Measurements from ENCODE around the gene PIP4K2B.
A peak's percentile ranks its signal among the peaks of the same experiment; 100 is the strongest.

Gene PIP4K2B

GRCh38 chr17:38762231-38762630 is 37.1 kb downstream of the PIP4K2B start:
- H2BK15ac ChIP-seq (ENCODE audit: low read length), result no peak overlapping the region
- H2AFZ ChIP-seq (ENCODE audit: low read length), result no peak overlapping the region
- H3K4ac ChIP-seq (ENCODE audit: low read length), result no peak overlapping the region
- DNase-seq (ENCODE audit: low spot score), result no peak
- H3K9me3 ChIP-seq (replicated peaks in 1 of 2; ENCODE audit: control insufficient read depth in 2 of 2, insufficient read depth in 1 of 2, low read depth in 1 of 2, low read length in 2 of 2), result no peaks in the 10 kb centered on the region
- H3K4me3 ChIP-seq (ENCODE audit: low read length in 2 of 2), result no peak overlapping the region
- no peak overlapping the region for H3K4me2 ChIP-seq (ENCODE audit: insufficient read depth, low read length, poor library complexity, severe bottlenecking)
- no peak overlapping the region for H2BK5ac ChIP-seq (ENCODE audit: low read length)
- no peak overlapping the region for H3K18ac ChIP-seq (ENCODE audit: low read length)
- no peak overlapping the region for H3K27ac ChIP-seq (replicated peaks; ENCODE audit: low read length)
- H3K23ac ChIP-seq (ENCODE audit: low read depth, low read length, poor library complexity), result no peak overlapping the region
- no peak overlapping the region for H3K14ac ChIP-seq (ENCODE audit: low read length)
- H2AK5ac ChIP-seq (ENCODE audit: low read depth, low read length), result no peak overlapping the region
- peaks cover 29 to 90% of the 10 kb centered on the region in 2 donors for H3K36me3 ChIP-seq (replicated peaks in 1 of 2; ENCODE audit: control insufficient read depth in 2 of 2, insufficient read depth in 2 of 2, low read length in 2 of 2)
- H2BK12ac ChIP-seq (ENCODE audit: low read length), result no peak overlapping the region
- no peak overlapping the region for H3K9ac ChIP-seq (ENCODE audit: low read depth, low read length, poor library complexity)
- H3K79me1 ChIP-seq (ENCODE audit: low read depth, low read length), result peaks cover 2% of the 10 kb centered on the region
- H2BK120ac ChIP-seq (ENCODE audit: low read depth, low read length), result no peak overlapping the region
- WGBS, 2 donors (ENCODE audit: extremely low coverage in 2 of 2, insufficient read length in 2 of 2, insufficient replicate concordance in 1 of 2), result no CpG with 5 or more reads among the region's 3 CpGs
- no peak overlapping the region for H4K91ac ChIP-seq (ENCODE audit: low read depth, low read length, poor library complexity)
- H3K27me3 ChIP-seq (ENCODE audit: control insufficient read depth in 3 of 3, insufficient read depth in 3 of 3, low read depth in 1 of 3, low read length in 3 of 3), result no peaks in the 10 kb centered on the region
- H3K4me1 ChIP-seq (ENCODE audit: control insufficient read depth in 2 of 2, insufficient read depth in 1 of 2, low read depth in 1 of 2, low read length in 2 of 2), result no peaks in the 10 kb centered on the region
- no peak overlapping the region for H4K8ac ChIP-seq (ENCODE audit: low read depth, low read length)

- no peak for DNase-seq (ENCODE audit: low spot score)
- no peak overlapping the region for H3K18ac ChIP-seq (ENCODE audit: low read length)
- no peak overlapping the region for H3K27ac ChIP-seq (replicated peaks; ENCODE audit: low read length)
- peaks cover 29 to 89% of the 10 kb centered on the region in 2 donors for H3K36me3 ChIP-seq (replicated peaks in 1 of 2; ENCODE audit: control insufficient read depth in 2 of 2, insufficient read depth in 2 of 2, low read length in 2 of 2)
- H3K9me3 ChIP-seq (replicated peaks in 1 of 2; ENCODE audit: control insufficient read depth in 2 of 2, insufficient read depth in 1 of 2, low read depth in 1 of 2, low read length in 2 of 2), result no peaks in the 10 kb centered on the region
- H3K4me2 ChIP-seq (ENCODE audit: insufficient read depth, low read length, poor library complexity, severe bottlenecking), result no peak overlapping the region
- H3K4ac ChIP-seq (ENCODE audit: low read length), result no peak overlapping the region
- H3K9ac ChIP-seq (ENCODE audit: low read depth, low read length, poor library complexity), result no peak overlapping the region
- H3K79me1 ChIP-seq (ENCODE audit: low read depth, low read length), result no peaks in the 10 kb centered on the region
- no peaks in the 10 kb centered on the region for H3K4me1 ChIP-seq (ENCODE audit: control insufficient read depth in 2 of 2, insufficient read depth in 1 of 2, low read depth in 1 of 2, low read length in 2 of 2)
- H2BK5ac ChIP-seq (ENCODE audit: low read length), result no peak overlapping the region
- no peak overlapping the region for H3K4me3 ChIP-seq (ENCODE audit: low read length in 2 of 2)
- H2BK120ac ChIP-seq (ENCODE audit: low read depth, low read length), result no peak overlapping the region
- H2BK12ac ChIP-seq (ENCODE audit: low read length), result no peak overlapping the region
- no peak overlapping the region for H4K91ac ChIP-seq (ENCODE audit: low read depth, low read length, poor library complexity)
- H2AFZ ChIP-seq (ENCODE audit: low read length), result no peak overlapping the region
- no peak overlapping the region for H3K14ac ChIP-seq (ENCODE audit: low read length)
- H3K27me3 ChIP-seq (ENCODE audit: control insufficient read depth in 3 of 3, insufficient read depth in 3 of 3, low read depth in 1 of 3, low read length in 3 of 3), result no peaks in the 10 kb centered on the region
- H3K23ac ChIP-seq (ENCODE audit: low read depth, low read length, poor library complexity), result no peak overlapping the region
- no peak overlapping the region for H2BK15ac ChIP-seq (ENCODE audit: low read length)
- H2AK5ac ChIP-seq (ENCODE audit: low read depth, low read length), result no peak overlapping the region
- H4K8ac ChIP-seq (ENCODE audit: low read depth, low read length), result no peak overlapping the region
- no CpG with 5 or more reads among the region's 4 CpGs for WGBS, 2 donors (ENCODE audit: extremely low coverage in 2 of 2, insufficient read length in 2 of 2, insufficient replicate concordance in 1 of 2)
Observed at GRCh38 chr17:38761612-38762011, 37.7 kb downstream of the PIP4K2B start.

- H3K27ac ChIP-seq (replicated peaks; ENCODE audit: low read length), result peak overlapping the region; percentile 47
- H3K27me3 ChIP-seq (ENCODE audit: control insufficient read depth in 3 of 3, insufficient read depth in 3 of 3, low read depth in 1 of 3, low read length in 3 of 3), result no peaks in the 10 kb centered on the region
Observed at GRCh38 chr17:38753071-38753506, 46.3 kb downstream of the PIP4K2B start.

GRCh38 chr17:38752308-38753070 is 46.9 kb downstream of the PIP4K2B start, which contains the start of gene PSMB3:
Gene PSMB3, plus strand, starts transcription at chr17:38752741. Its CDS starts 86 bp downstream, at chr17:38752827.
- Histone ChIP-seq H2BK120ac (ENCODE audit: low read depth, low read length) (peak within 1 kb of the TSS; percentile 4), H2BK15ac (ENCODE audit: low read length) (no peak within 1 kb of the TSS), H2AK5ac (ENCODE audit: low read depth, low read length) (peak within 1 kb of the TSS; percentile 20), H2BK5ac (ENCODE audit: low read length) (peak within 1 kb of the TSS; percentile 62), H3K27me3 (ENCODE audit: control insufficient read depth in 3 of 3, insufficient read depth in 3 of 3, low read depth in 1 of 3, low read length in 3 of 3) (no peaks in the 10 kb centered on the region), H3K4ac (ENCODE audit: low read length) (no peak within 1 kb of the TSS), H3K4me3 (ENCODE audit: low read length in 2 of 2) (peak within 1 kb of the TSS; percentile 71 to 93), H3K14ac (ENCODE audit: low read length) (no peak within 1 kb of the TSS), H3K79me1 (ENCODE audit: low read depth, low read length) (peaks cover 11% of the 10 kb centered on the region), H2BK12ac (ENCODE audit: low read length) (no peak within 1 kb of the TSS), H4K91ac (ENCODE audit: low read depth, low read length, poor library complexity) (no peak within 1 kb of the TSS), H2AFZ (ENCODE audit: low read length) (peak within 1 kb of the TSS; percentile 87), H3K4me2 (ENCODE audit: insufficient read depth, low read length, poor library complexity, severe bottlenecking) (peak within 1 kb of the TSS; percentile 69), H3K36me3 (replicated peaks in 1 of 2; ENCODE audit: control insufficient read depth in 2 of 2, insufficient read depth in 2 of 2, low read length in 2 of 2) (peaks cover 9 to 34% of the 10 kb centered on the region in 2 donors), H3K9ac (ENCODE audit: low read depth, low read length, poor library complexity) (peak within 1 kb of the TSS; percentile 96), H3K27ac (replicated peaks; ENCODE audit: low read length) (peak within 1 kb of the TSS; percentile 47), H3K4me1 (ENCODE audit: control insufficient read depth in 2 of 2, insufficient read depth in 1 of 2, low read depth in 1 of 2, low read length in 2 of 2) (peaks cover 0 to 8% of the 10 kb centered on the region in 2 donors), H3K23ac (ENCODE audit: low read depth, low read length, poor library complexity) (peak within 1 kb of the TSS; percentile 76), H3K18ac (ENCODE audit: low read length) (peak within 1 kb of the TSS; percentile 87), H4K8ac (ENCODE audit: low read depth, low read length) (no peak within 1 kb of the TSS), H3K9me3 (replicated peaks in 1 of 2; ENCODE audit: control insufficient read depth in 2 of 2, insufficient read depth in 1 of 2, low read depth in 1 of 2, low read length in 2 of 2) (no peaks in the 10 kb centered on the region)
- peak; percentile 97 for DNase-seq (ENCODE audit: low spot score)
- no CpG with 5 or more reads among the region's 44 CpGs for WGBS, 2 donors (ENCODE audit: extremely low coverage in 2 of 2, insufficient read length in 2 of 2, insufficient replicate concordance in 1 of 2)

More at GRCh38 chr17:38753071-38753506, 46.3 kb downstream of the PIP4K2B start:
- Histone ChIP-seq H2AK5ac (ENCODE audit: low read depth, low read length) (peak overlapping the region; percentile 20), H2BK15ac (ENCODE audit: low read length) (no peak overlapping the region), H3K23ac (ENCODE audit: low read depth, low read length, poor library complexity) (peak overlapping the region; percentile 76), H2BK5ac (ENCODE audit: low read length) (peak overlapping the region; percentile 62), H3K9ac (ENCODE audit: low read depth, low read length, poor library complexity) (peak overlapping the region; percentile 96), H4K8ac (ENCODE audit: low read depth, low read length) (no peak overlapping the region), H2AFZ (ENCODE audit: low read length) (peak overlapping the region; percentile 82), H4K91ac (ENCODE audit: low read depth, low read length, poor library complexity) (no peak overlapping the region), H3K9me3 (replicated peaks in 1 of 2; ENCODE audit: control insufficient read depth in 2 of 2, insufficient read depth in 1 of 2, low read depth in 1 of 2, low read length in 2 of 2) (no peaks in the 10 kb centered on the region), H3K36me3 (replicated peaks in 1 of 2; ENCODE audit: control insufficient read depth in 2 of 2, insufficient read depth in 2 of 2, low read length in 2 of 2) (peaks cover 11 to 40% of the 10 kb centered on the region in 2 donors), H3K18ac (ENCODE audit: low read length) (peak overlapping the region; percentile 87), H2BK12ac (ENCODE audit: low read length) (no peak overlapping the region), H3K4ac (ENCODE audit: low read length) (no peak overlapping the region), H3K14ac (ENCODE audit: low read length) (no peak overlapping the region), H3K4me3 (ENCODE audit: low read length in 2 of 2) (peak overlapping the region; percentile 71 to 90), H3K79me1 (ENCODE audit: low read depth, low read length) (peaks cover 11% of the 10 kb centered on the region), H2BK120ac (ENCODE audit: low read depth, low read length) (peak overlapping the region; percentile 4), H3K4me1 (ENCODE audit: control insufficient read depth in 2 of 2, insufficient read depth in 1 of 2, low read depth in 1 of 2, low read length in 2 of 2) (peaks cover 0 to 8% of the 10 kb centered on the region in 2 donors), H3K4me2 (ENCODE audit: insufficient read depth, low read length, poor library complexity, severe bottlenecking) (peak overlapping the region; percentile 54)
- WGBS, 2 donors (ENCODE audit: extremely low coverage in 2 of 2, insufficient read length in 2 of 2, insufficient replicate concordance in 1 of 2), result no CpG with 5 or more reads among the region's 22 CpGs
- no peak for DNase-seq (ENCODE audit: low spot score)
